Upper lobe of left lung (tissue), 4 donors: ENCODE data around the gene GALNT13.

Experiments used
- POLR2AphosphoS5 ChIP-seq, 2 donors: sonication (generic); formaldehyde crosslinking; IDR thresholded peaks; one replicate each; pipeline ENCODE4 v1.5.1; 2017; ENCODE audit warnings: antibody characterized with exemption in 2 of 2
- TF ChIP-seq, protein P1 (sequence below), 6 experiments: fragments of 450-650 bp in 4 of 6; fragments of 200-600 bp in 2 of 6; sonication (generic) in 2 of 6; IDR thresholded peaks; one replicate each; pipeline ENCODE4 v1.5.1; 2016 to 2019; ENCODE audit warnings: antibody characterized with exemption in 6 of 6

DNA sequence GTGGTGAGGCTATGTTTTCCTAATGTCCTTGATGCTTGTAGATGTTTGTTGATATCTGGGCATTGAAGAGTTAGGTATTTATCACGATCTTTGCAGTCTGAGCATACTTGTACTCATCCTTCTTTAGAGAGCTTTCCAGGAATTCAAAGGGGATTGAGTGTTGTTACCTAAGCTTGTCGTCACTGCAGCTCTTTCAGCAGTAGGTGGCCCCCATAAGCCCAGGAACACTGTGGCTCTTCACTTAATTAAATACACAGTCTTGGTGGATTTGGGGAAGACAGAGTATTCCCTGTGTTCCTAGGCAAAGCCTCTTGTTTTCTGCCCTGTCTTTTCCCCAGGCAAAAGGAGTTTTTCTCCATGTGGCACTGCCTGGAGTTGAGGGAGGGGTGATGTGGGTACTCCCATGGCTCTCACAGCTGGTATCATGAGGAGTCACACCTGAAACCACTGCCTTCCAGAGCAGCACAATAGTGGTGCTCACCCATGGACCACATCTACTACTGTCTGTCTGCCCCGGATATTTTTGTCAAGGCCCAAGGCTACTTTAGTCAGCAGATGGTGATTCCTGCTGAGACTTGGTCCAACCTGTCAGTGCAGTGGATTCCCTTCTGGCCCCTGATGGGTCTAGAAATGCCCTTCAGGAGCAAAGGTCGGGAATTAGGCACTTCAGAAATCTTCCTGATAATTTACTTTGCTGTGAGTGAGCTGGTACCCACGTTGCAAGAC is 95.7 kb downstream of the GALNT13 start:
- no peak for TF ChIP-seq POLR2AphosphoS5 (IDR thresholded peaks at IDR 0.05)
- TF ChIP-seq, protein P1, sequence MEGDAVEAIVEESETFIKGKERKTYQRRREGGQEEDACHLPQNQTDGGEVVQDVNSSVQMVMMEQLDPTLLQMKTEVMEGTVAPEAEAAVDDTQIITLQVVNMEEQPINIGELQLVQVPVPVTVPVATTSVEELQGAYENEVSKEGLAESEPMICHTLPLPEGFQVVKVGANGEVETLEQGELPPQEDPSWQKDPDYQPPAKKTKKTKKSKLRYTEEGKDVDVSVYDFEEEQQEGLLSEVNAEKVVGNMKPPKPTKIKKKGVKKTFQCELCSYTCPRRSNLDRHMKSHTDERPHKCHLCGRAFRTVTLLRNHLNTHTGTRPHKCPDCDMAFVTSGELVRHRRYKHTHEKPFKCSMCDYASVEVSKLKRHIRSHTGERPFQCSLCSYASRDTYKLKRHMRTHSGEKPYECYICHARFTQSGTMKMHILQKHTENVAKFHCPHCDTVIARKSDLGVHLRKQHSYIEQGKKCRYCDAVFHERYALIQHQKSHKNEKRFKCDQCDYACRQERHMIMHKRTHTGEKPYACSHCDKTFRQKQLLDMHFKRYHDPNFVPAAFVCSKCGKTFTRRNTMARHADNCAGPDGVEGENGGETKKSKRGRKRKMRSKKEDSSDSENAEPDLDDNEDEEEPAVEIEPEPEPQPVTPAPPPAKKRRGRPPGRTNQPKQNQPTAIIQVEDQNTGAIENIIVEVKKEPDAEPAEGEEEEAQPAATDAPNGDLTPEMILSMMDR (IDR thresholded peaks at IDR 0.05): no peak
